ENCODE data around the gene C19orf53.

C19orf53 gene

GRCh38 chr19:13827656-13828055, 53.4 kb downstream of the C19orf53 start:
- no peak for DNase-seq
